Measurements from ENCODE around the gene BBS9. TPM values are rescaled to one million over a fixed set of nuclear protein-coding genes. Genes with fewer than 3 reads are reported as not detected.
"Not testable (repeated sequence)": the region's sequence is repeated elsewhere in the genome, so short reads cannot be mapped to it uniquely, and the experiment has no call there.

The BBS9 gene
- total and polyA plus RNA-seq, 2 donors: 6.9 to 12.1 TPM

DNA sequence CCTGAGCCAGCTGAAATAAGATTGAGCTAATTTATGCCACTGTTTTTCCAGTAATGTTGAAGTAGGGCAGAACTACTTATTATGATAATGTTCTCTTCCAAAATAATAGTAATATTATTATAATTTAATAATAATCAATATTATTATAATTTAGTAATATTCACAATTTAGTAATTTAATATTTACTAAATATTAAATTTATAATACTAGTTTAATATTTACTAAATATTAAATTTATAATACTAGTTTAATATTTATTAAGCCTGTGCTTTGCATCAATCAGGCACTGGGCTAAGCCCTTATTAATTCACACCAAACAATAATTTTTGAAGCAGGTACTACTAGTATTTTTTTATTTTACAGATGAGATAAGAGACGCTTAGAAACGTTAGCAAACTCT, 170.1 kb downstream of the BBS9 start:
- 95% methylated on average over 2 of the region's 2 CpGs for WGBS
- Histone ChIP-seq H3K27me3 (ENCODE audit: control insufficient read depth in 2 of 2, insufficient read depth in 1 of 2, low read length in 1 of 2) (no peaks in the 10 kb centered on the region), H3K4me3 (ENCODE audit: low read length in 2 of 2) (no peak overlapping the region), H3K9me3 (ENCODE audit: control insufficient read depth in 2 of 2, insufficient read depth in 1 of 2, low read length in 1 of 2) (peaks cover 0 to 2% of the 10 kb centered on the region in 2 donors), H3K27ac (ENCODE audit: low read depth in 1 of 2, low read length in 1 of 2) (no peak overlapping the region), H3K36me3 (ENCODE audit: control insufficient read depth in 2 of 2, insufficient read depth in 2 of 2, low read length in 1 of 2) (no peaks in the 10 kb centered on the region), H3K4me1 (ENCODE audit: control insufficient read depth in 2 of 2, insufficient read depth in 2 of 2, low read length in 2 of 2) (no peaks in the 10 kb centered on the region)
- DNase-seq (ENCODE audit: low read depth in 6 of 9, low spot score in 9 of 9): no peak

DNA sequence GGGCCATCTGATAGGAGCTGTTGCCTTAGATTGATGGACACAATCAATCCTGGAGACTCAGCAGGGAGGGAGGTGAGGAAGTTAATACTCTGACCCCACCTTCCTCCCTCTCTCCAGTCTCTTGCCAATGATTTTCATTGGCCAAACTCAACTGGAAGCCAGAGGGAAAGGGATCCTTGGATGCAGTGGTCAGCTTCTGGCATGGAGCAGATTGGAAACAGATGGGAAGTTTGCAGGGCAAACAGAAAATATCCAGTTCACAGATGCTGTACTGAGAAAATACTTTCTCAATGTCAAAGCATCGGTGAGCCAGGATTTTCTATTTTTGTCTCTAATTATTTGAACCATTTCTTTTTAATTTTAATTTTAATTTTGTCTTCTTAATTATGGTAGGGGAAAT, 170.8 kb downstream of the BBS9 start:
- no peaks in the 10 kb centered on the region for H3K4me1 ChIP-seq (ENCODE audit: control insufficient read depth in 2 of 2, insufficient read depth in 2 of 2, low read length in 2 of 2)
- DNase-seq (ENCODE audit: low read depth in 6 of 9, low spot score in 9 of 9): no peak
- H3K4me3 ChIP-seq (ENCODE audit: low read length in 2 of 2): no peak overlapping the region
- no peak overlapping the region for H3K27ac ChIP-seq (ENCODE audit: low read depth in 1 of 2, low read length in 1 of 2)
- H3K9me3 ChIP-seq (ENCODE audit: control insufficient read depth in 2 of 2, insufficient read depth in 1 of 2, low read length in 1 of 2): peaks cover 0 to 2% of the 10 kb centered on the region in 2 donors
- 99% methylated on average over 1 of the region's 1 CpG for WGBS
- no peaks in the 10 kb centered on the region for H3K36me3 ChIP-seq (ENCODE audit: control insufficient read depth in 2 of 2, insufficient read depth in 2 of 2, low read length in 1 of 2)
- H3K27me3 ChIP-seq (ENCODE audit: control insufficient read depth in 2 of 2, insufficient read depth in 1 of 2, low read length in 1 of 2): no peaks in the 10 kb centered on the region

DNA sequence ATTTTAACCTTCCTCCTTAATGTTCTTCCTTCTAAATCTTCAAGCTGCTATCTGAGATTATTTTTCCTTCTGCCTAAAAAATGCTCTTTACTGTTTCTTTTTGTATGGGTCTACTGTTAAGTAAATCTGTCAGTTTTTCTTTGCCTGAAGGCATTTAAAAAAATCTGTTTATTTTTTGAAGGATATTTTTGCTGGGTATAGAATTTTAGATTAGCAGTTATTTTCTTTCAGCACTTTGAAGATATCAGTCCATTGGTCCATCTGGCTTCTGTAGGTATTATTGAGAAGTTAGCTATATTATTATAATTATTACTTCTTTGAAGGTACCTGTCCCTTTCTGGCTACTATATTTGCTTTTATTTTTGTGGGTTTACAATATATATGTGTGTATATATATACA, 171.4 kb downstream of the BBS9 start:
- H3K36me3 ChIP-seq (ENCODE audit: control insufficient read depth in 2 of 2, insufficient read depth in 2 of 2, low read length in 1 of 2): no peaks in the 10 kb centered on the region
- DNase-seq (ENCODE audit: low read depth in 6 of 9, low spot score in 9 of 9): no peak
- H3K4me3 ChIP-seq (ENCODE audit: low read length in 2 of 2): no peak overlapping the region
- H3K9me3 ChIP-seq (ENCODE audit: control insufficient read depth in 2 of 2, insufficient read depth in 1 of 2, low read length in 1 of 2): peaks cover 0 to 2% of the 10 kb centered on the region in 2 donors
- no peak overlapping the region for H3K27ac ChIP-seq (ENCODE audit: low read depth in 1 of 2, low read length in 1 of 2)
- H3K4me1 ChIP-seq (ENCODE audit: control insufficient read depth in 2 of 2, insufficient read depth in 2 of 2, low read length in 2 of 2): no peaks in the 10 kb centered on the region
- no peaks in the 10 kb centered on the region for H3K27me3 ChIP-seq (ENCODE audit: control insufficient read depth in 2 of 2, insufficient read depth in 1 of 2, low read length in 1 of 2)

DNA sequence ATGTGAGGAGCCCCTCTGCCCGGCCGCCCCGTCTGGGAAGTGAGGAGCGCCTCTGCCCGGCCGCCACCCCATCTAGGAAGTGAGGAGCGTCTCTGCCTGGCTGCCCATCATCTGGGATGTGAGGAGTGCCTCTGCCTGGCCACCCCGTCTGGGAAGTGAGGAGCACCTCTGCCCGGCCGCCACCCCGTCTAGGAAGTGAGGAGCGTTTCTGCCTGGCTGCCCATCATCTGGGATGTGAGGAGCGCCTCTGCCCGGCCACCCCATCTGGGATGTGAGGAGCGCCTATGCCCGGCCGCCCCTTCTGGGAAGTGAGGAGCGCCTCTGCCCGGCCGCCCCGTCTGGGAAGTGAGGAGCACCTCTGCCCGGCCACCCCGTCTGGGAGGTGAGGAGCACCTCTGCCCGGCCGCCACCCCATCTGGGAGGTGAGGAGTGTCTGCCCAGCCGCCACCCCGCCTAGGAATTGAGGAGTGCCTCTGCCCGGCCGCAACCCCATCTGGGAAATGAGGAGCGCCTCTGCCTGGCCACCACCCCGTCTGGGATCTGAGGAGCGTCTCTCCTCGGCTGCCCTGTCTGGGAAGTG, 174.7 kb downstream of the BBS9 start:
- not testable (repeated sequence) for H3K27me3 ChIP-seq (ENCODE audit: control insufficient read depth in 2 of 2, insufficient read depth in 1 of 2, low read length in 1 of 2); H3K9me3 ChIP-seq (ENCODE audit: control insufficient read depth in 2 of 2, insufficient read depth in 1 of 2, low read length in 1 of 2); DNase-seq (ENCODE audit: low read depth in 6 of 9, low spot score in 9 of 9); H3K27ac ChIP-seq (ENCODE audit: low read depth in 1 of 2, low read length in 1 of 2); H3K4me1 ChIP-seq (ENCODE audit: control insufficient read depth in 2 of 2, insufficient read depth in 2 of 2, low read length in 2 of 2); H3K4me3 ChIP-seq (ENCODE audit: low read length in 2 of 2); H3K36me3 ChIP-seq (ENCODE audit: control insufficient read depth in 2 of 2, insufficient read depth in 2 of 2, low read length in 1 of 2)
- WGBS: 96% methylated on average over 33 of the region's 33 CpGs

DNA sequence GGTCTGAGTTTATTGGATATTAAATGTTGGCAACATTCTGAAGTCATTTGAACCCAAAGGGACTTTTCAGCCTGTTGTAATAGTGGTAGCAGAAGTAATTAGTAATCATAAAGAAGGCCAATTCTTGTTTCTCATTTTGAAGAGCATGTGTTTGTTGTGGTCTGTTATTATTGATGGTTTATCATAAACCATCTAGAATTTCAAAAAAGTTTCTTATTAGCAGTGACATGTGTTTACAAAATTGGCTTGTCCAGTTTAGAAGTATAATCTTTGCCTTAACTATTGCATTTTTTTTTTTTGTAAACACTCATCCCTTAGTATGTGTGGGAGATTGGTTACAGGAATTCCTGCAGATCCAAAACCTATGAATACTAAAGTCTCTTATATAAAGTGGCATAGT, 177.8 kb downstream of the BBS9 start:
- H3K27ac ChIP-seq (ENCODE audit: low read depth in 1 of 2, low read length in 1 of 2): no peak overlapping the region
- H3K36me3 ChIP-seq (ENCODE audit: control insufficient read depth in 2 of 2, insufficient read depth in 2 of 2, low read length in 1 of 2): no peaks in the 10 kb centered on the region
- H3K27me3 ChIP-seq (ENCODE audit: control insufficient read depth in 2 of 2, insufficient read depth in 1 of 2, low read length in 1 of 2): no peaks in the 10 kb centered on the region
- no peak for DNase-seq (ENCODE audit: low read depth in 6 of 9, low spot score in 9 of 9)
- H3K4me1 ChIP-seq (ENCODE audit: control insufficient read depth in 2 of 2, insufficient read depth in 2 of 2, low read length in 2 of 2): no peaks in the 10 kb centered on the region
- no peak overlapping the region for H3K4me3 ChIP-seq (ENCODE audit: low read length in 2 of 2)
- peaks cover 0 to 2% of the 10 kb centered on the region in 2 donors for H3K9me3 ChIP-seq (ENCODE audit: control insufficient read depth in 2 of 2, insufficient read depth in 1 of 2, low read length in 1 of 2)

DNA sequence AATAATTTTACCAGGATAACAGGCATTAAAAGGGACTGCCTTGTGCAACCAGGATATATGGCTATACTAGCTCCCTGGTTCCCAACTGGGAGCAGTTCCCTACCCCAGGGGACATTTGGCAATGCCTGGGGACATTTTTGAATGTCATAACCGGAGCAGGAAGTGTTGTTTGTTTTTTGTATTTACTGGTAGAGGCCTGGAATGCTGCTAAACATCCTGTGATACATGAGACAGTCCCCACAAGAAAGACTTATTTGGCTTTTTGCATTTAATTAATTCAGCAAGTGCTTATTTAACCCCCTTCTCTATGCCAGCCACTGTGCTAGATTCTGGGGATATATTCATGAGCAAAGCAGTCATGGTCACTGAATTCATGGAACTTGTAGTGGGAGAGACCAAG, 181.2 kb downstream of the BBS9 start:
- Histone ChIP-seq H3K27me3 (ENCODE audit: control insufficient read depth in 2 of 2, insufficient read depth in 1 of 2, low read length in 1 of 2) (no peaks in the 10 kb centered on the region), H3K4me1 (ENCODE audit: control insufficient read depth in 2 of 2, insufficient read depth in 2 of 2, low read length in 2 of 2) (no peaks in the 10 kb centered on the region), H3K36me3 (ENCODE audit: control insufficient read depth in 2 of 2, insufficient read depth in 2 of 2, low read length in 1 of 2) (no peaks in the 10 kb centered on the region), H3K9me3 (ENCODE audit: control insufficient read depth in 2 of 2, insufficient read depth in 1 of 2, low read length in 1 of 2) (no peaks in the 10 kb centered on the region), H3K27ac (ENCODE audit: low read depth in 1 of 2, low read length in 1 of 2) (no peak overlapping the region), H3K4me3 (ENCODE audit: low read length in 2 of 2) (no peak overlapping the region)
- DNase-seq (ENCODE audit: low read depth in 6 of 9, low spot score in 9 of 9): no peak
- WGBS: 76% methylated on average over 1 of the region's 1 CpG

DNA sequence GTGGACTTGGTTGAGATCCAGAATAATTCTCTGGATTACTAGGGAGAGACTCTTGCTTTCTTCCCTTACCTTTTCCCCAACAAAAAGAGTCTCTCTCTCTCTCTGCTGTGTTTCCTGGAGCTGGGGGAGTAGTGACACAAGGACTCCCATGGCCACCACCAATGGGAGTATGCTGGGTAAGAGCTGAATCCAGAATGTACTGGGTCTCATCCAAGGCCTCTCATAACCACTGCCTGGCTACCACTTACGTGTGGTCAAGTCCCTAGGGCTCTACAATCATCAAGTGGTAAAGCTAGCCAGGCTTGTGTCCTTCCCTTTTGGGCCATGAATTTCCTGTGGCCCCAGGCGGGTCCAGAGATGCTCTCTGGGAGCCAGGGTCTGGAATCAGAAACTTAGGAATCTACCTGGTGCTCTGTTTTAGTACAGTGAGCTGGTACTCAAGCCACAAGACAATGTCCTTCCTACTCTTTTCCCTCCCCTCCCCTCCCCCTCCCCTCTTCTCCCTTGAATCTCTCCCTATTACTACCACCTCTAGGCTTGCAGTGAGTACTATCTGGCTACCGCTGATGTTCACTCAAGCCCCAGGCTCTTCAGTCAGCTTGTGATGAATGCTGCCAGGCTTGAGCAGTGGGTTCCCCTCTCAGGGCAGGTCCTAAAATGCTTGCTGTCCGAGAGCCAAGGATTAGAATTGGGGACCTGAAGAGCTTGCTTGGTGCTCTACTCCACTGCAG, 196.6 kb downstream of the BBS9 start:
- WGBS: 96% methylated on average over 4 of the region's 4 CpGs
- H3K36me3 ChIP-seq (ENCODE audit: control insufficient read depth in 2 of 2, insufficient read depth in 2 of 2, low read length in 1 of 2): no peaks in the 10 kb centered on the region
- no peak overlapping the region for H3K27ac ChIP-seq (ENCODE audit: low read depth in 1 of 2, low read length in 1 of 2)
- no peaks in the 10 kb centered on the region for H3K27me3 ChIP-seq (ENCODE audit: control insufficient read depth in 2 of 2, insufficient read depth in 1 of 2, low read length in 1 of 2)
- no peaks in the 10 kb centered on the region for H3K4me1 ChIP-seq (ENCODE audit: control insufficient read depth in 2 of 2, insufficient read depth in 2 of 2, low read length in 2 of 2)
- no peaks in the 10 kb centered on the region for H3K9me3 ChIP-seq (ENCODE audit: control insufficient read depth in 2 of 2, insufficient read depth in 1 of 2, low read length in 1 of 2)
- DNase-seq (ENCODE audit: low read depth in 6 of 9, low spot score in 9 of 9): no peak
- H3K4me3 ChIP-seq (ENCODE audit: low read length in 2 of 2): no peak overlapping the region

DNA sequence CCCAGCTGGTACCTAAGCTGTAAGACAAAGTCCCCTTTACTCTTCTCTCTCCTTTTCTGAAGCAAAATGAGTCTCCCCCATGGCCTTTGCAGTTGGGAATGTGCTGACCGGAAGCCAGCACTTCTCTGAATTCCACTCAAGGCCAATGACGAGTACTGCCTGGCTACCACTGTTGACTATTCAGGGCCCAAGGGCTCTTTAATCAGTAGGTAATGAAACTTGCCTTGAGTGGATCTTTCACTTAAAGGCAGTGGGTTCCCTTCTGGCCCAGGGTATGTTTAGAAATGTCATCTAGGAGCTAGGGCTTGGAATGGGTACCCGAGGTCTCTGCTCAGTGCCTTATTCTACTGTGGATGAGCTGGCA, 197.1 kb downstream of the BBS9 start:
- 80% methylated on average over 3 of the region's 3 CpGs for WGBS
- no peaks in the 10 kb centered on the region for H3K27me3 ChIP-seq (ENCODE audit: control insufficient read depth in 2 of 2, insufficient read depth in 1 of 2, low read length in 1 of 2)
- no peaks in the 10 kb centered on the region for H3K36me3 ChIP-seq (ENCODE audit: control insufficient read depth in 2 of 2, insufficient read depth in 2 of 2, low read length in 1 of 2)
- H3K4me1 ChIP-seq (ENCODE audit: control insufficient read depth in 2 of 2, insufficient read depth in 2 of 2, low read length in 2 of 2): no peaks in the 10 kb centered on the region
- no peaks in the 10 kb centered on the region for H3K9me3 ChIP-seq (ENCODE audit: control insufficient read depth in 2 of 2, insufficient read depth in 1 of 2, low read length in 1 of 2)
- H3K27ac ChIP-seq (ENCODE audit: low read depth in 1 of 2, low read length in 1 of 2): no peak overlapping the region
- no peak overlapping the region for H3K4me3 ChIP-seq (ENCODE audit: low read length in 2 of 2)
- DNase-seq (ENCODE audit: low read depth in 6 of 9, low spot score in 9 of 9): no peak

DNA sequence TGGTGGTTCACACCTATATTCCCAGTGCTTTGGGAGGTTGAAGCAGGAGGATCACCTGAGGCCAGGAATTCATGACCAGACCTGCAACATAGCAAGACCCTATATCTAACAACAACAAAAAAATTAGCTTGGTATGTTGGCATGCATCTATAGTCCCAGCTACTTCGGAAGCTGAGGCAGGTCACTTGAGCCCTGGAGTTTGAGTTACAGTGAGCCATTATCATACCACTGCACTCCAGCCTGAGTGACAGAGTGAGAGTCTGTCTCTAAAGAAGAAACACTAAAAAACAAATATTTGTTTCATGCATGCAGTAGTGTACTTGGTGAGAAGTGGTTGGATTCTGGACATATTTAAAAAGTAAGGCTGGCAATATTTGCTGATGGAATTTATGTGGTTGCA, 198.1 kb downstream of the BBS9 start:
- WGBS: 88% methylated on average over 1 of the region's 1 CpG
- H3K9me3 ChIP-seq (ENCODE audit: control insufficient read depth in 2 of 2, insufficient read depth in 1 of 2, low read length in 1 of 2): no peaks in the 10 kb centered on the region
- no peak overlapping the region for H3K27ac ChIP-seq (ENCODE audit: low read depth in 1 of 2, low read length in 1 of 2)
- DNase-seq (ENCODE audit: low read depth in 6 of 9, low spot score in 9 of 9): no peak
- no peaks in the 10 kb centered on the region for H3K4me1 ChIP-seq (ENCODE audit: control insufficient read depth in 2 of 2, insufficient read depth in 2 of 2, low read length in 2 of 2)
- no peaks in the 10 kb centered on the region for H3K36me3 ChIP-seq (ENCODE audit: control insufficient read depth in 2 of 2, insufficient read depth in 2 of 2, low read length in 1 of 2)
- no peak overlapping the region for H3K4me3 ChIP-seq (ENCODE audit: low read length in 2 of 2)
- no peaks in the 10 kb centered on the region for H3K27me3 ChIP-seq (ENCODE audit: control insufficient read depth in 2 of 2, insufficient read depth in 1 of 2, low read length in 1 of 2)

Data from thymus (tissue), 11 donors.